Measurements from ENCODE around the gene PCK1.

Gene PCK1

GRCh38 chr20:57535297-57535696 lies 25.6 kb upstream of the PCK1 start:
- DNase-seq (ENCODE audit: insufficient read length, low spot score), result no peak
- no peak for FAIRE-seq

- FAIRE-seq (no peak), DNase-seq (ENCODE audit: insufficient read length, low spot score) (no peak)
Measured at GRCh38 chr20:57536120-57536708, 24.7 kb upstream of the PCK1 start.

GRCh38 chr20:57536771-57537724 lies 23.9 kb upstream of the PCK1 start:
- DNase-seq (ENCODE audit: insufficient read length, low spot score), result no peak
- FAIRE-seq, result no peak

GRCh38 chr20:57537822-57538221 lies 23.1 kb upstream of the PCK1 start:
- FAIRE-seq, result no peak
- DNase-seq (ENCODE audit: insufficient read length, low spot score), result no peak

- FAIRE-seq (no peak), DNase-seq (ENCODE audit: insufficient read length, low spot score) (no peak)
Measured at GRCh38 chr20:57539889-57540288, 21.0 kb upstream of the PCK1 start.

- no peak for FAIRE-seq
- no peak for DNase-seq (ENCODE audit: insufficient read length, low spot score)
Measured at GRCh38 chr20:57540890-57541580, 19.9 kb upstream of the PCK1 start.

GRCh38 chr20:57543754-57544153 lies 17.2 kb upstream of the PCK1 start:
- FAIRE-seq (no peak), DNase-seq (ENCODE audit: insufficient read length, low spot score) (no peak)

GRCh38 chr20:57544838-57545564 lies 15.9 kb upstream of the PCK1 start:
- DNase-seq (ENCODE audit: insufficient read length, low spot score), result no peak
- no peak for FAIRE-seq

- DNase-seq (ENCODE audit: insufficient read length, low spot score) (no peak), FAIRE-seq (no peak)
Measured at GRCh38 chr20:57545927-57546662, 14.8 kb upstream of the PCK1 start.

- FAIRE-seq, result no peak
- no peak for DNase-seq (ENCODE audit: insufficient read length, low spot score)
Measured at GRCh38 chr20:57546956-57547649, 13.8 kb upstream of the PCK1 start.

GRCh38 chr20:57548177-57549058 lies 12.5 kb upstream of the PCK1 start:
- FAIRE-seq (no peak), DNase-seq (ENCODE audit: insufficient read length, low spot score) (no peak)

GRCh38 chr20:57552471-57552870 lies 8.4 kb upstream of the PCK1 start:
- FAIRE-seq (no peak), DNase-seq (ENCODE audit: insufficient read length, low spot score) (no peak)

- DNase-seq (ENCODE audit: insufficient read length, low spot score), result no peak
- FAIRE-seq, result no peak
Measured at GRCh38 chr20:57553376-57554018, 7.4 kb upstream of the PCK1 start.

- DNase-seq (ENCODE audit: insufficient read length, low spot score) (no peak), FAIRE-seq (no peak)
Measured at GRCh38 chr20:57555457-57556184, 5.3 kb upstream of the PCK1 start.

GRCh38 chr20:57556980-57557274 lies 4.0 kb upstream of the PCK1 start:
- DNase-seq (ENCODE audit: insufficient read length, low spot score), result no peak
- FAIRE-seq, result no peak

- DNase-seq (ENCODE audit: insufficient read length, low spot score) (no peak), FAIRE-seq (no peak)
Measured at GRCh38 chr20:57557926-57558613, 2.8 kb upstream of the PCK1 start.

GRCh38 chr20:57558614-57559288 lies 2.2 kb upstream of the PCK1 start:
- no peak for FAIRE-seq

More at GRCh38 chr20:57558614-57559288, 2.2 kb upstream of the PCK1 start:
- DNase-seq (ENCODE audit: insufficient read length, low spot score), result no peak
